Endothelial cell of umbilical vein (primary cell): ENCODE data around the gene TEAD4.

ENCODE experiments used
- EZH2 ChIP-seq: IDR thresholded peaks from 2 replicates; pipeline ENCODE4 v1.6.1; 2012; ENCODE audit warnings: borderline replicate concordance, low read depth, mild to moderate bottlenecking, moderate library complexity, low read length, inconsistent platforms; ENCODE audit not compliant: severe bottlenecking
- FOS ChIP-seq: IDR thresholded peaks from 2 replicates; pipeline ENCODE4 v1.6.1; 2011; ENCODE audit warnings: mild to moderate bottlenecking, low read length, moderate library complexity, borderline replicate concordance; ENCODE audit not compliant: insufficient read depth
- GATA2 ChIP-seq: IDR thresholded peaks from 2 replicates; pipeline ENCODE4 v1.7.0; 2011; ENCODE audit warnings: low read depth, mild to moderate bottlenecking, moderate library complexity, mixed read lengths, low read length; ENCODE audit not compliant: insufficient read length, insufficient read depth
- JUN ChIP-seq: IDR thresholded peaks from 2 replicates; pipeline ENCODE4 v1.6.1; 2011; ENCODE audit warnings: borderline replicate concordance, low read depth; ENCODE audit not compliant: insufficient read length, insufficient read depth
- MYC ChIP-seq: IDR thresholded peaks from one replicate; pipeline ENCODE4 v1.6.1; 2011; ENCODE audit warnings: mild to moderate bottlenecking, low read depth, low read length
- POLR2A ChIP-seq: IDR thresholded peaks from 2 replicates; pipeline ENCODE4 v1.6.1; 2012; ENCODE audit warnings: low read depth, mild to moderate bottlenecking, control low read depth, low read length
- POLR2AphosphoS5 ChIP-seq: IDR thresholded peaks from 2 replicates; pipeline ENCODE4 v1.6.1; 2012; ENCODE audit warnings: low read depth, mild to moderate bottlenecking, control low read depth, low read length, moderate library complexity; ENCODE audit not compliant: insufficient read depth
- TF ChIP-seq, protein P1 (sequence below), 2 donors: IDR thresholded peaks; 1 replicate in 1 of 2; 2 replicates in 1 of 2; pipeline ENCODE4 v1.5.1; 2011; ENCODE audit warnings: low read length in 2 of 2, mild to moderate bottlenecking in 2 of 2, moderate library complexity in 2 of 2, control low read depth in 1 of 2, inconsistent platforms in 1 of 2, low read depth in 1 of 2; ENCODE audit not compliant: insufficient read depth in 1 of 2; ENCODE audit errors: extremely low read depth in 1 of 2

DNA sequence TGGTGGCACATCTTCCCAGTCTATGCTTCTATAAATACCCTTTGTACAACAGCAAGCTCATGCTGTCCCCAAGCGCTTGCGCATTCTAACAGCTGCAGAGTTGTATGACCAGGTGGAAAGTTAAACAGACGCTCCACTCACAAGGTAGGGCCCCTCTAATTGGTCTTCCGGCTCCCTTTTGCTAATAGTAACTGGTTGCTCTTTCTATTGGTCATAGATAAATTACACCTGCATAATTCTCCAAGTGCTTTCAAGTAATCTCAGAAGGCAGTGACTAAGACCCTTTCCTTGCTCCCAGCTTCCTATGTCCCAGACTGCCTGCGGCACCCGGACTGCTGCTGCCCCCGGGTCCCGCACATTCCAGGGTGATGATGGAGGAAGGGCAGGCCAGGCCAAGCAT is 111.9 kb downstream of the TEAD4 start:
- no peak for TF ChIP-seq POLR2AphosphoS5
- TF ChIP-seq, protein P1, sequence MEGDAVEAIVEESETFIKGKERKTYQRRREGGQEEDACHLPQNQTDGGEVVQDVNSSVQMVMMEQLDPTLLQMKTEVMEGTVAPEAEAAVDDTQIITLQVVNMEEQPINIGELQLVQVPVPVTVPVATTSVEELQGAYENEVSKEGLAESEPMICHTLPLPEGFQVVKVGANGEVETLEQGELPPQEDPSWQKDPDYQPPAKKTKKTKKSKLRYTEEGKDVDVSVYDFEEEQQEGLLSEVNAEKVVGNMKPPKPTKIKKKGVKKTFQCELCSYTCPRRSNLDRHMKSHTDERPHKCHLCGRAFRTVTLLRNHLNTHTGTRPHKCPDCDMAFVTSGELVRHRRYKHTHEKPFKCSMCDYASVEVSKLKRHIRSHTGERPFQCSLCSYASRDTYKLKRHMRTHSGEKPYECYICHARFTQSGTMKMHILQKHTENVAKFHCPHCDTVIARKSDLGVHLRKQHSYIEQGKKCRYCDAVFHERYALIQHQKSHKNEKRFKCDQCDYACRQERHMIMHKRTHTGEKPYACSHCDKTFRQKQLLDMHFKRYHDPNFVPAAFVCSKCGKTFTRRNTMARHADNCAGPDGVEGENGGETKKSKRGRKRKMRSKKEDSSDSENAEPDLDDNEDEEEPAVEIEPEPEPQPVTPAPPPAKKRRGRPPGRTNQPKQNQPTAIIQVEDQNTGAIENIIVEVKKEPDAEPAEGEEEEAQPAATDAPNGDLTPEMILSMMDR (IDR thresholded peaks at IDR 0.05; ENCODE audit: extremely low read depth in 1 of 2, insufficient read depth in 1 of 2, low read depth in 1 of 2, low read length in 2 of 2), result no peak
- no peak for TF ChIP-seq POLR2A
- TF ChIP-seq JUN, result no peak
- TF ChIP-seq EZH2, result no peak
- TF ChIP-seq GATA2, result no peak
- TF ChIP-seq MYC, result no peak
- TF ChIP-seq FOS, result no peak
